ENCODE data around the gene HNF4A.

The HNF4A gene

DNA sequence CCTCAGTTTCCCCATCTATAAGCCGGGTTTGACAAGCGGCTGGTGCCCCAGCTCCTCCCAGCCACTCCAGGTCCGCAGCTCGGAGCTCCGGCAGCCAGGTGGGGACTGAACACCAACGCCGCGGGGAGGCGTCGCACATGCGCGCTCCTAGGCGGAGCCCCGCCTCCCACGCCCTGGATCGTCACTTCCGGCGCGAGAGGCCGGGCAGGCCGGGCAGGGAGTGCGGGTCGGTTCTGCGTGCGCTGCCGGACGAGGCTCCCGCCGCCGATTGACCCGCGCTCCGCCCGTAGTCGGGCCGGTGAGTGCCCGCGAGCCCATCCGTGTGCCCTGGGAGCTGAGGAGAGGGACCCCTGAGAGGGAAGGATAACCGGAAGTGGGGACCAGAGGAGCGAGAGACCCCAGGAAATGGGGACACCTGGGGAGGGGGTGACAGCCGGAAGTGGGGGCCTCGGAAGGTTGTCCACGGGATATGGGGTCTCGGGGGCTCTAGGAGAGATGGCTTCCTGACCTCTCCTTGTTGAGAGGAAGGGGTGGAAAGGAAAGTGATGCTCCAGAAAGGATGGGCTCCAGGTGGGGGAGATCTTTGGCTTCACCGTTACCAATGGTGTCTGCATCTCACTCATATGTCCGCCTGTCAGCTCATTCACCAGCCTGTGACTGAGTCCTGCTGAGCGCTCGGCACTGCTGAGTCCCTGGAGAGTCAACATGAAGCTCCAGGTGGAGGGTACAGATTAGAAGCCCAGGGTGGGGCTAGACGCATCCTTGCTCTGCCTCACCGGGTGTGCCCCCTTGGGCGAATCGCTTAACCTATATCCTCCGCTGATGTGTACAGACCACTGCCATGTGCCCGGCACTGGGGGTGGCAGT is 120.4 kb downstream of the HNF4A start, which contains the start of gene TTPAL:
TTPAL (plus strand) TSS at position 181 of the 867 bp plus-strand sequence. CDS start 4,126 bp downstream, outside the sequence.
- peak; percentile 87 for DNase-seq

DNA sequence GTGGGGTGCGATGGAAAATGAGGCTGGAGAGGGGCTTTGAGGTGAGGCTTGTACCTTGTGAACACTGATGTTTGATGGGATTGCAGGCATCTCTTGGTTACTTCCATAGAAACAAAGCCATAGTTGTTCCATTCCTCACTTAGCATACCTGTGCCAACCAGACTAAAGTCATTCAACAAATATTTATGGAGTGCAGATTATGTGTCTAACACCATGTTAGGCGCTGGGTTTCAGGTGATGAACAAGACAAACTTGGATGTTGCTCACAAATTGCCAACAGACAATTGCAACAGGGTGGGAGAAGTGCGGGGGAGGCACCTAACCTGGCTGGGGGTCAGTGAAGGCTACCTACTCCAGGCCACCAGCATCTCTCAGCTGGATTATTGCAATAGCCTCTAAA is 121.7 kb downstream of the HNF4A start:
- DNase-seq, result no peak

DNA sequence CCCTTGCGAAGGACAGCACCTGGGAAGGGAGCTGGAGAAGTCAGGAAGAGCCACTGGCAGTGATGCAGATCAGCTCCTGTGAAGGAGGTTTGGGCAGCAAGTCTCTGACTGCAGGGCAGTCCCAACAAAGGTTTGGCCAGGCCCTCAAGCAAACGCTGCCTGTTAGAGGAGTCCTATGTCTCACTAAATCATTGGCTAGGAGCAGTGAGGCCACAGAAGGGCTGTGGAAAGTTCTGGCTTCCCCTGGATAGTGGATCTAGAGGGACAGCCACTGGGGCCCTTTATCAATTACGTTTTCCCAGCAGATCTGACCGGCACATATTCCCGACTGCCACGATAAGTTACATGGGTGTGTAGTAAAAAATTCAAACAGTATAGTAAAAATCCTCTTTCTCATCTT is 122.7 kb downstream of the HNF4A start:
- DNase-seq, result no peak

DNA sequence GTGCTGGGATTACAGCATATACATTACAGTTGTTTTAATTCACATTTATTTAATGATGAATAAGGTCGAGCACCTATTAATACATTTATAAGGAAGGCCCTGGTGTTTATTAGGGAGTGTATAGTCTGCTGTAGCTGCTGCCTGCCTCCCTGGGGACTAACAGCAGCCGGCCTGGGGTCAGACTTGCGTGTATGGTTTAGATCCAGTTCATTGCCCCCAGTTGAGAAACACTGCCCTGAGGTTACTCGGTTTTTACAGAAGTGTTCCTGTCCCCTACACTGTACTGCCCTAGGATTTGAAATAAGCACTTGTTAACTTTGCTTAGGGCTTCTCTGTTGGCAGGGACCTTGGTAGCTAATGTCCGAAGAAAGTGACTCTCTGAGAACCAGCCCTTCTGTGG is 124.1 kb downstream of the HNF4A start:
- no peak for DNase-seq

DNA sequence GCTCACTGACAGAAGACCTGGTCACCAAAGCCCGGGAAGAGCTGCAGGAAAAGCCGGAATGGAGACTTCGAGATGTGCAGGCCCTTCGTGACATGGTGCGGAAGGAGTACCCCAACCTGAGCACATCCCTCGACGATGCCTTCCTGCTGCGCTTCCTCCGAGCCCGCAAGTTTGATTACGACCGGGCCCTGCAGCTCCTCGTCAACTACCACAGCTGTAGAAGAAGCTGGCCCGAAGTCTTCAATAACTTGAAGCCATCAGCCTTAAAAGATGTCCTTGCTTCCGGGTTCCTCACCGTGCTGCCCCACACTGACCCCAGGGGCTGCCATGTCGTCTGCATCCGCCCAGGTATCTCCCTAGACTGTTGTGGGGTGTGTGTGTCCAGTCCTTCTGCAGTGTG is 124.6 kb downstream of the HNF4A start:
- DNase-seq, result no peak

DNA sequence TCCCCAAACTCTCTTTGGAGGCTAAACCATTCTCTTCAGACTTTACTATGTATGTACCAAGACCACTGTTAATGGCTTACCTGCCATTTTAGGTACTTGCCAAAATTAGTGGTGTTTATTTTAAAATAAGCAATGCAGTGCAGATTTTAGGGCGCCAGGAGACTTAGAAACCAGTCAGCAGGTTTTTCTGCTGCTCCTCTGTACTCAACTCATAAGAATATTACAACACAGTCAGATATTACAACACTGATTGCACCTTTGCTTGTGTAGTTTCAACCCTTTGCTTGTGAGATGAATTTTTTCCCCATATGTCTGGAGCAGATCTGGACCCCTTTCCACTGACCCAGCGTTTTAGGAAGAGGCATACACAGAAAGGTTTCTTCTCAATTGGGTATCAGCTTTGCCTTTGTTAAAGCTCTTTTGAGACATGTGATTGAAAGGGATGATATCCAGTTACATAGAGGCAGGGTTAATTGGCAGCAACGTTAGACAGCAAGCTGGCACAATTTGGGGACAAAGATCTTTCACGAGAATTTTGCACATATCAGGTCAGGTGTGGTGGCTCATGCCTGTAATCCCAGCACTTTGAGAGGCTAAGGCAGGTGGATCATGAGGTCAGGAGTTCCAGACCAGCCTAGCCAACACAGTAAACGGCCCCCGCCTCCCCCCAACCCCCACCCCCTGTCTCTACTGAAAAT is 126.4 kb downstream of the HNF4A start:
- DNase-seq, result no peak

DNA sequence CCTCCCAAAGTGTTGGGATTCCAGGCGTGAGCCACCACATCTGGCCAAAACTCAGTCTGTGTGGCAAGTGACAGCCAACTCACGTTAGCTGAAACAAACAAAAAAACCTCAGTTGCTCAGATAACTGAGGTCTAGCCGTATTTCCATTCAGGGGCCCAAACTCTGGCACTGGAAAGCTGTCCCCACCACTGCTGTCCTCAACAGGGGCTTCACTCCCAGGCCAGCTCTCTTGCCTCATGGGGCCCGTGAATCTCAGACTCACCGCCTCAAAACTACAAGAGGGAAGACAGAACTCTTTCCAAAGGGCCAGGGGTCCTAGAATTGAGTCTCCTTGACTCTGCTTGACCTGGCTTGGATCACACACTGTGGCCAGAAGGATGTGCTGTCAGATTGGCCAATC is 127.6 kb downstream of the HNF4A start:
- no peak for DNase-seq
